Colon (tissue), 2 donors: ENCODE results near the gene MTRF1L.

Source experiments
- FAIRE-seq: peaks from 2 replicates; lab custom pipeline; 2012; peaks lifted over from hg19 to GRCh38; lab: Jason Lieb, UNC
- donor health status: control.
- donor health status: control.

Gene MTRF1L, protein sequence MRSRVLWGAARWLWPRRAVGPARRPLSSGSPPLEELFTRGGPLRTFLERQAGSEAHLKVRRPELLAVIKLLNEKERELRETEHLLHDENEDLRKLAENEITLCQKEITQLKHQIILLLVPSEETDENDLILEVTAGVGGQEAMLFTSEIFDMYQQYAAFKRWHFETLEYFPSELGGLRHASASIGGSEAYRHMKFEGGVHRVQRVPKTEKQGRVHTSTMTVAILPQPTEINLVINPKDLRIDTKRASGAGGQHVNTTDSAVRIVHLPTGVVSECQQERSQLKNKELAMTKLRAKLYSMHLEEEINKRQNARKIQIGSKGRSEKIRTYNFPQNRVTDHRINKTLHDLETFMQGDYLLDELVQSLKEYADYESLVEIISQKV

DNA sequence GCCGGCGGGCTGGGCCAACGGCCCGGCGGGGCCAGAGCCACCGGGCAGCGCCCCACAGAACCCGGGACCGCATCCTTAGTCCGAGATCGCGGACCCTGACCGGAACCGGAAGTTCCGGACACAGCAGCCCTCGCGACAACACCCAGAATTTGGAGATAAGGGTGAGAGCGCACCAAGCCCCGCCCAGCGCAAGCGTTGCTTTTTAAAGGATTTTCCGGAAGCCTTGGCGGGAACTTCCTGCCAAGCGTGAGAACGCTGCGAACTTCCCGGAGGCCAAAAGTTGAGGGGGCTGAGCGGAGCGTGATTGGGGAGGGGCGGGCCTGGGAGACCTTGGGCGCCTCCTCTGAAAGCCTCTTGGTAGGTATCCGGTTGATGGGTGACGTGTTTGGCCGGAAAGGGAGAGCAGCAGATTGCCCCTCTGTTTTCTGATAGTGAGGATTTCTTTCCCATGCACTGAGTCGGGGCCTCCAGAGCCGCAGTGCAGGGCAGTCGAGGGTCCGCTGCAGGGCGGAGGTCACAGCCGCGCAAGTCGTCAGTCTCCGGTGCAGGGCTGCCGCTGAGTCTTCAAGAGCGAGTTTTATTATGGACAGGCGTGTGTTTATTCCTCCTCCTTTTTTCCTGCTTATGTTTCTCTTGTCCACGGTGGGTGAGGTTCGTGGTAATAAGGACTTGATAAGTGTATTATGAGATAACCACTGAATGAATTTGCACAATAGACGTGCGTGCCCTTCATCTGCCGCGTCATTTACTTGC, at the start of gene MTRF1L:
TSS of gene MTRF1L (minus strand) at position 97 of the 753 bp plus-strand sequence. CDS start at position 73, 24 bp downstream.
- FAIRE-seq = no peak

DNA sequence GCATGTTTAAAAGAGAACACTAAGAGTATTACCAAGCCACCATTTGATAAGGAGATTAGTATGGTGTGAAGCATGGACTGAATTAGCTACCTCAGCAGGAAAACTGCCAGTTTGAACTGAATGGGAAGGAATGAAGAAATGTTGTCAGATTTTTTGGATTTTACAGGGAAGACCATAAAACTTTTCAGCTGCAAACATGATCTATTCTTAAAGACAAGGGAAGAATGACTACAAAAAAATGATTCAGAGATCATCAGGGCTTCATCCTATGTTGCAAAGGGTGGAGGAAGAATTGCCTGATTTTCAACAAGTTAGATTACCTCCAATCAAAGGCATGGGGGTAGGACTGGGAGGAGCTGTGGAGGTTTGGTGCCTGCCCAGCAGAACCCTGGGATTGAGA, 49.3 kb upstream of the MTRF1L start:
- no peak for FAIRE-seq

DNA sequence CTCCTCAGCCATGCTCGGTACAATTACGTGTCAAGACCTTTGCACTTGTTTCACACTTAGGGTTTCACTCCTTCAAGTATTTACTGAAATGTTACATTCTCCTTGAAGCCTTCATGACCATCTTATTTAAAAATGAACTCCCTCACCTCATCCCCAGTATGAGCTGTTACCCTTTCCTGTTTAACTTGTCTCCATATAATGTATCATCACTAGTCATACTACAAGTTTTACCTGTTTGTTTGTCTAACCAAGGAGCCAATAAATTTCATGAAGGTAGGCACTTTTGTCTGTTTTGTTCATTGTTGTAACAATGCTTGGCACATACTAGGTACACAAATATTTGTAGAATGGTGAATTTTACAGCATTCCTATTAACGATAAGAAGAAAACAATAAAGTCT, 46.1 kb upstream of the MTRF1L start:
- no peak for FAIRE-seq

DNA sequence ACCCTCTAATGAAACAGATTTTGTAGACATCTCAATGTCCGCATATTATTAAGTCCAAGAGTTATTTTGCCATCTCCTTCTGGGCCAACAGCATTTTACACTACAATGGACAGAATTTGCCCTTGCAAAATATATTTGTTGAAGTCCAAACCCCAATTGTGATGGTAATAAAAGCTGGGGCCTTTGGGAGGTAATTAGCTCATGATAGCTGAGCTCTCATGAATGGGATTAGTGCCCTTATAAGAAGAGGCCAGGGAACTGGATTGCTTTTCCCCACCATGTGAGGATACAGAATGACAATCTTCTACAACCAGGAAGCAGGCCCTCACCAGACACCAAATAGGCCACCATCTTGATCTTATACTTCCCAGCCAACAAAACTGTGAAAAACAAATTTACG, 44.9 kb upstream of the MTRF1L start:
- FAIRE-seq = no peak

DNA sequence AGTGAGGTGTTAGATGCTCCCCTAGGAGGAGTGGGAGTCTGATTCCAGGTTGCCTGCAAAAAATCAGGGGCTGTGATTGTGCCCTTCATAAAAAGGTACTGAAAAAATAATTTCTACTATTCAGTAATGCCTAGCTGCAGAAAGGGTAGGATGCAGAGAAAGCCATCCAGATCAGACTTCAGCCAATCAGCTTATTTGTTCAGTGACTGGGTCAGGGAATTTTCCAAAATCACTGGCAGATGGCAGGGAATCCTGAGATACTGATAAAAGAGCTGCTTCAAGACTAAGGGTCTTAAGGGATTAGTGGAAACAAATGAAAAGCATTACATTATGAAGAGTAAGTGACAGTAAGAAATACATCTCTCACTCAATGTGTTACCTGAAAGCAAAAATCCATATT, 42.8 kb upstream of the MTRF1L start:
- no peak for FAIRE-seq

DNA sequence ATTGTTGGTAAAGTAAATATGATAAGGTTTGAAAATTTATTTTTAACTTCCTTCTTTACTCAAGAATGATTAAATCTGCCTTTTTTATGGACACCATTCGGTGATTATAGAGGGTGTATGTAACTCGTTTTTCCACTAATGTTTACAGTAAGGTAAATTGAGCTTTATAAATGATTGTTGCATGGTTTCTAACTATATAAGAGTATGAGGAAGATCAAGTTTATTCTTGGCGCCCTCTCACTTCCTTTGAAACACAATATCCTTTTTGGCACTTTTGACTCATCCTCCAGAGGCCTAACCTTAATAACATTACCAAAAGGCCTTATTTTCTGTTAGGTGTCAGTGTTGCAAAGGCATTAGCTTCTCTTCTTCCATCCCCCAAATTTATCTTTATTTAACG, 41.8 kb upstream of the MTRF1L start:
- FAIRE-seq = peak; percentile 21

DNA sequence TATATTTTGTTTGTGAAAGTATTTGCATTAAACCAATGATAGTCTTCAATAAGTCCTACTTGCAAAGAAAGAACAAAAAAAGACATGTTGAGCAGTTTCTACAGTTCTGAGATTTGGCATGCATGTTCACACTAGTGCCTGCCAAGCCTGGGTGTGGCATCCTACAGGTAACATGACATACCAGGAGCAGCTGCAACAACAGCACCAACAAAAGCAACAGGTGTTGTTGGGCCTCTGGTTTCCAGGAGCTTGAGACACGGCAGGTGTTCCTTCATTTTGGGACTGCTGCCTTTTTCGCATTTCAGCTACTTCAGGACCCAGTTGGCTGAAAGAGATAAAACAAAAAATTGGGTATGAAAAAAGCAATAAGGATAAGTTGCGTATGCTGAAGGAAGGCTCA, 41.2 kb upstream of the MTRF1L start:
- no peak for FAIRE-seq

DNA sequence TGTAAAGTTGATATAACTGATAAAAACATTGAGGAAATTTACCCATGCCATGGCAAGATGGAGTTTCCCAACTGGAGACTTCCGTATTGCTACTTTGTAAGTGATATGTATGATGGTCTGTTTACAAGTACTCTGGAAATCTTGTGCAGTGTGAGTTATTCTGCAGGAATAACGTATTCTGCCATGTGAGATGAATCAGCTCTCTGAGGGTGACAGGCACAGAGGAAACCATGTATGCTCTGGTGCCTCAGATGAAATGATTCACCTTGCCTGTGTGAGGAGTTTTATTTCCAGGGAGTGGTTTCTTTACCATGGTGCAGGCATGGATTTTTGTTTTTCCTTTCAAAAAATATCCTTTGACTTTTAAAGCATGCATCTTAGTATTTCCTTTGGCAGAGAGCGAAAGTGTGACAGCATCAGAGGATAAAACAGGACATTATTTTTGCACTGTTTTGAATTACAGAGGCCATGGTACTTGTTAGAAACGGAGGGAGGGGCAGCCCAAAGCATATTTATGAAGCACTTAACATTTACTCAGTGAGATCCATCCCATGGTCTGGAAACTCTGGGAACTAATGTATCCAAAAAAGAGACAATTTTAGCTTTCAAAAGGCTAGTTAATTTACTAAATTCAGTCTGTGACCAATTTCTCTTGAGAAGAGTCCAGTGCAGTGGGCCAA, 36.0 kb upstream of the MTRF1L start:
- no peak for FAIRE-seq

DNA sequence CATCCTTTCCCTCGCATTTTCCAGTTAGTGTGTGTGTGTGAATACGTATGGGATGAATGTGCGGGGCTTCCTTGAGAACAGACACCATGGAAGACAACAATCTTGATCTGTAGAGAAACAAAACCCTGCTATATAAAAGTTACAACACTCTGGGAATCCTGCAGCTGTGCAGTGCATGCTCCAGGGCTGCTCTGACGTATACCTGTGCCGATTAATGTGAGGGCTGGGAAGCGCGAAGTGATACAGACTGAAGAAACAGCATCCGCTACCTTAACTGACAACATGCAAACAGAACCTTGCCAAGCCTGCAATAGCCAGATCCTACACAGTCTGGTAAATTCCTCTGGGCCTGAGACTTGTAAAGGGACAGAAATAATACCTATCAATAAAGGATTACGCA, 31.6 kb upstream of the MTRF1L start:
- FAIRE-seq = no peak

DNA sequence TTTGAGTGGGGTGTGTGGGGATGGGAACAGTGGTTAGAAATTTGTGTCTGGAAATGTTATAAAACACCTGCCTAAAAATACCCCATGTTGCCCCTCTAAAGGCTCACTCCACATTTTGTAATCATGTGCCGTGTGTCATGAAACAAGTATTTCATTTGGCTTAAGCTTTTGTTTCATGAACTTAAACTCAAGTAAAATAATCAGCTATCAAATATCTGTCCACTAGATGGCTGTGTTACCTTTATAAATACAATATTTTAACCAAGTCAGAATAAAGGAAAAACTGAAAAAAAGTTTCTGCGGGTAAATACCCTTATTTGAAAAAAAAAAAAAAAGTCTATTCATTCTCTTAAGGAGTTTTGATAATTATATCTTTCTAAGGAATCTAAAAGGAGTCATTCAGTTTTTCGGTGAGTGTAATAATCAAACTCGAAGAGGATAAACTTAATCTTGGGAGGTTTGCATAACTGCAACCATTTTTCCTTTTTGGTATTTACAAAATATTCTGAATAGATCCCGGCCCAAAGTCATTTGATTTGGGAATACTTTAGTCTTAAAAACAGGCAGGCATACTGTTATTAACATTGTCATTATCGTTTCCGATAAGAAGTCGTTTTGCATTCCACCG, 29.9 kb upstream of the MTRF1L start:
- peak; percentile 74 for FAIRE-seq

DNA sequence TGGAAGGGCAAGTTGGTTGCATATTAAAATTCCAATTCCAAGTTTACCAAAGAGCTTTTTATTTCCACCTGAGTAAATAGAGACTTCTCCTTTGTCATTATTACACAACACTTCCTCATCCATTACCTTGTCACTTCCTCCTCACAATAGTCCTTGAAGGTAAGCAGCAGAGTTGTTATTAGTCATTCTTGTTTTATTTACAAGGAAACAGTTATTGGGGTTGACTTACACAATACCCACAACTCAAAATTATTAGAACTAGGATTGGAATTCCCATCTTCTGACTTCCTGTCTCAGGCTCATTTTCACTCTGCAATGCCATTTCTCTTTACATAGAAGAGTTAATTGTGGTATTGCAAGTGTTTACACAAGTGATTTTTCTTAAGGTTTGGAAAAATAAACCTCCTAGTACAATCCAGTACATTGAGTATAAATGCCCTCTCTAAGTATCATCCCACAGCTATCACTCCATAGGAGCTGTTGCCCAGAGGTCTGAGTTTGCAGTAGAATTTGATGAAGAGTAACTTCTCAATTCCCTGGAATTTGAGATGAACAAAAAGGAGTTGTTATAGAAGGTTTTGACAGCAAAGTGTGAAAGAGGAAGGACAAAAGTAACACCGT, 28.9 kb upstream of the MTRF1L start:
- no peak for FAIRE-seq

DNA sequence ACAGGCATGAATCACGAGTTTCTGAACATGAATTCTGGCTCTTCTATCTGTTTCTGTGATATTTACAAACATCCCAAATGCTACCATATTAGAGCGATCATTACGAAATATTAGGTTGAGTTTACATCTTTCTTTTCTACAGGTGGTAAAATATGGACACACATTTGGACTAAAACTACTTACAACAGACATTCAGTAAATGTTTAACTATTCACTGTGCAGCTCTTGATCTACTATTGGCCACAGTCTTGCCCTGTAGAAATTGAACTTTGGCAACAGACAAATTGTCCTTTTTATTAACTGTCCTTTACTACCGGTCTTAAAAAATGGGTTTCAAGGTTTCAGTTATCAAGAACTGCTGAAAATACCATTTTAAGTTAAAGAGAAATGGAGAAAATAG, 26.5 kb upstream of the MTRF1L start:
- no peak for FAIRE-seq

DNA sequence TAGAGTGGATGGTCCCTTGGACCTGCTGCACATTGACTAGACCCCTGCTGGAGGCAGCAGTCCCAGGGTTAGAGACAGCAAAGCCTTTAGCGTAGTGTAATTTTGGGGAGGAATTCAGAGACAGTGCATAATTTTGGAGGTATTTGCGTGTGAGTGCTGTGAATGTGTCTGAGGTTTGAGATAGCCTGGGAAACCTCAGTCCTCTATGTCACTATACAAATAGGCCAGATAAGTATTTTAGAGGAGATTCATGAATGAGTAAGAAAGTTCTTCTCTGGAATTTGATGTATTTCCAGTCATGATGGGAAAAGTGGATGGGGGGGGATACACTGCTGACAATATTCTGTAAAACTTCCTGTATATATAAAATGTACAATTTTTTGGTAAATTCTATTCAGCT, 25.8 kb upstream of the MTRF1L start:
- FAIRE-seq = no peak

DNA sequence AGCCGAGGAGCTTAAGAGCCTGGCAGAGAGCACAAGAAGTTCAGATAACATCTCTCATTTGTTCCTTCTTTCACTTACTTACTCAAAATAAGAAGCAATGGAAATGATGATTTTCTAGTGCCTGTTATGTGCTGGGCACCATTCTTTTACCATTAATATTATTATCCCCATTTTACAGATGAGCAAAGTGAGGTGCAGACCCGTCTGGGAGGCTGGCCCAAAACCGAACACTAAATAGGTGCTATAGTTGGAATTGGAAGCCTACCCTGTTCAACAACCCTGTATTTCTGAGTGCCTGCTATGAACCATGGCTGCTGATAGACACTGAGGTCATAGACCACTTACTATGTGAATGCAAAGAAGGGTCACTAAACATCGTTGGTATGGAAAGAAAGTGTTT, 25.0 kb upstream of the MTRF1L start:
- FAIRE-seq = no peak

DNA sequence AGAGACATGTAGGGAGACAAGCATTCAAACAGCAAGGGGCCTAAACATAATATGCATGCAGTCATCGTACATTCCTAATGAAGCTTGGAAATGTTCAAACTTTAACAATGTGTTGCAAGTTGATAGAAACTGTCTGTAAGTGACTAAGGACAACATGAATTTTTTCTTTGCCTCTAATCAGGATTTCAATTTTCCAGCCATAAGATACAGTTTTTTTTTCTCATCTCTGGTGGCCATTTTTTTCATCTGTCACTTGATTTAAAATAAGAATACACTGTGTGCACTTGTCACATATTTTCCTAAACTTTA, 22.2 kb upstream of the MTRF1L start:
- FAIRE-seq = no peak

DNA sequence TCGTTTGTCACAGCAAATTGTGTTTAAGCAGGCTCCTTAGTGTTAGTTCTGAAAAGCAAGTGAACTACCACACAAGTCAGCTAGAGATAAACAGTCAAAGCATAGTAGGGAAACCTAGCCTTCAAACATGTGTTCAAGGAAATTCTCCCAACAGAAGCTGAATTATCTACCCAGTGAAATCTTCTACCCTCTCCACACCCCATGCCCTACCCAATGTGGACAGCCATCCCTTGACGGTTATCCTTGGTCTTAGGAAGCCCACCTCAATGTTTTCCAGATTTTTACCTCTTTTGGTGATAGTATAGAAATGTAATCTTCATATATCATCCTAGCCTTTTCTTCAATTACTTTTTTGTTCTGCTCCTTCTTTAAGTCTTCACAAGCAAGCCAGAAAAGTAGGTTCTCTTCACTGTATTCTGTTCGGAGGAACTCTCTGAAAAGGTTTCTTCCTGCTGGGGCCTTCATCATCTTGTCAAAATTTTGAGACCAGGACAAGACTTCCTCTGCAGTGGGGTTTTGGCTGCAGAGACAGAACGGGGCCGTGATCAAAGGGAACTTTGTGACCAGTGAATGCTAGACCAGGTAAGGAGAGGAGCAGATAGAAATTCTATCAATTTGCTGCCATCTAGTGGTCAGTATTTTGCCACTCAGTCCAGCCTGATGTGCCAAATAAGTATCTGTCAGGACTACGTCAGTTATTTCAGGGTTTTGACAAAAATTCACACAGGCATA, 21.6 kb upstream of the MTRF1L start:
- FAIRE-seq = no peak

DNA sequence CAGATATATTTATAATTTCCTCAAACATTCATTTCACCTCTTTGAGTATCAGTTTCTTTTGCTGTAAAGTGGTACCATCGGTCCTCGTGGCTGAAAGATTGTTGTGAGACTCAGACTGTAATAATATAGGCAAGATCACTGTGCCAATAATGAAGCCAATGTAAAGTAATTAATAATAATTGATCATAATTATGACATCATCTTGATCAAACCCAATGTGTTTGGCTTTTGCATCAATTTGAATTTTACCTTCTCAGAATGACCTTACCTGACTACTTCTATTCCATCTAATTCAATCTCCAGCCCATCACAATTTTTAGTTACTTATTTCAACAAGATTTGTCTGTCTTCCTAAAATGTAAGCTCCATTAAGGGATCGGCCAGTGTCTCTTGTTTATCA, 15.8 kb upstream of the MTRF1L start:
- FAIRE-seq = no peak

DNA sequence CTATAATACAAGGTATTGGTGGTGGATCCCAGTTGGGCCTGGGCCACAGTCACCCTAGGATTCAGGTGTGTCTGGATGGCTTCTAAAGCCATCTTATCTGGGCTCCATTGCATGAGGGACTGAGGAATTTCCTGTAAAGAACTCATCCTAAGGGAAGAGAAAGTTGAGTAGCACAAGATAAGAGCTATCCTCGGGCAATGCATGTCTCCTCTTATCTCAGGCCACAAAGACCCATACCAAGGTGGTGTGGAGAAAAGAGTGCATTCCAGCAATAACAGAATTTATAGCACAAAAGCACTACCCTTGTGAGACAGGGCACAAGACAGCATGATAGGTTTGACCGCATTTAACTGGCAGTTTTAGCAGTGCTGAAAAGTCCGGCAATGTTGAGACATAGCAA, 14.3 kb upstream of the MTRF1L start:
- no peak for FAIRE-seq

DNA sequence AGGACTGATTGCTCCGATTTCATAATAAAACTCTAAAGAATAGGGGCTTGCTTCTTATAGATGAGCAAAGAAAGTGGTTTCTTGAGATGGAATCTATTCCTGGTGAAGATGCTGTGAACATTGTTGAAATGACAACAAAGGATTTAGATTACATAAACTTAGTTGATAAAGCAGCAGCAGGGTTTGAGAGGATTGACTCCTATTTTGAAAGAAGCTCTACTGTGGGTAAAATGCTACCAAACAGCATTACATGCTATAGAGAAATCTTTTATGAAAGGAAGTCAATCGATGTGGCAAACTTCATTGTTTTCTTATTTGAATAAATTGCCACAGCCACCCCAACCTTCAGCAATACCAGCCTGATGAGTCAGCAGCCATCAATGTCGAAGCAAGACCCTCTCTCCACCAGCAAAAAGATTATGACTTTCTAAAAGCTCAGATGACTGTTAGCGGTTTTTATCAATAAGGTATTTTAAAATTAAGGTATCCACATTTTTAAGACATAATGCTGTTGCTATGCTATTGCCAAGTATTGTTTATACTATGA, 12.7 kb upstream of the MTRF1L start:
- FAIRE-seq = no peak

DNA sequence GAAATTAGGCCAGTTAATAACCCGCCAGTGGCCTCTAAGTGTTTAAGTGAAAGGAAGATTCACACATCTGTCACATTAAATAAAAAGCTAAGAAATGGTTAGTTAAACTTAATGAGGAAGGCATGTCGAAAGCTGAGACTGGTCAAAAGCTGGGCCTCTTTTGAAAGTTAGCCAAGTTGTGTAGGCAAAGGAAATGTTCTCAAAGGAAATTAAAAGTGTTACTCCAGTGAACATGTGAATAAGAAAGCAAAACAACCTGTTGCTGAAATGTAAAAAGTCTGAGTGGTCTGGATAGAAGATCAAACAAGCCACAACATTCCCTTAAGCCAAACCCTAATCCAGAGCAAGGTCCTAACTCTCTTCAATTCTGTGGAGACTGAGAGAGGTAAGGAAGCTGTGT, 10.9 kb upstream of the MTRF1L start:
- no peak for FAIRE-seq

DNA sequence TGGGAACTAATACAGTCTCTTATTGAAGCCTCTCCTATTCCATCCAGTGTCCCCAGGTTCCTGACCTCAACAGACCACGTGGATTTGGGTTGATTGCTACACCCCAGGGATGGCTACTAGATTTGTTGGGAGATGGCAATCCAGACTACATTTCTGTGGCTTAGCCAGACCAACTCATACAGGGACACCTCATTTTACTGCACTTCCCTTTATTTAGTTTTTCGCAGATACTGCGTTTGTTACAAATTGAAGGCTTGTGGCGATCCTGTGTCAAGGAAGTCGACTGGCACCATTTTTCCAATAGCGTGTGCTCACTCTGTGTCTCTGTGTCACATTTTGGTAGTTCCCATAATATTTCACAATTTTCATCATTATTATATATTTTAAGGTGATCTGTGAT, 10.3 kb upstream of the MTRF1L start:
- FAIRE-seq = no peak

DNA sequence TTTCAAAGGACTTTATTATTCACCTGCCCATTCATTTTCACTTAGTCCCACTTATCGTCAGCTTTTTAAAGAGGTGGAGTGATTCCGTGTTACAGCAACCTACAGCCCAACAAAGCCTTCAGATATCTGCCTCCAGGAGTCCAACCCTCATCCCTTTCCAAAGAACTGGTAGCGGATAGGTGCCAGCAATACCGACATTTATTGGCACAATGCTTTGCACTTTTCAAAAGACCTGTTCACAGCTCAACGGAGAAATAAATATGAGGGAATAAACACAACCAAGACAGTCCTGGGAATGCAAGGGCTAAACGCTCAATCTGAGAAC, 819 bp upstream of the MTRF1L start:
- no peak for FAIRE-seq
